GM12873 (cell line): ENCODE measurements around the gene RPL22.

Source experiments
- CTCF ChIP-seq: IDR thresholded peaks from 2 replicates; pipeline ENCODE4 v1.5.1; 2012; ENCODE audit warnings: low read depth, mild to moderate bottlenecking, moderate library complexity, low read length, control low read depth; ENCODE audit not compliant: insufficient read depth; ENCODE audit errors: missing control alignments

The RPL22 gene

GRCh38 chr1:6137758-6138157, 61.6 kb downstream of the RPL22 start:
- no peak for TF ChIP-seq CTCF

GRCh38 chr1:6136516-6137220, 62.7 kb downstream of the RPL22 start:
- no peak for TF ChIP-seq CTCF
